NB4 (cell line): Measurements from ENCODE around the gene COPE.

ENCODE experiments used
- DNase-seq: peaks from one replicate; pipeline ENCODE4 v3.0.0; 2010; ENCODE audit warnings: low read depth
- H3K4me3 ChIP-seq: one replicate; pipeline ENCODE4 v1.5.1; 2011; ENCODE audit warnings: mild to moderate bottlenecking, low read depth, low read length, moderate library complexity
- MAX ChIP-seq: IDR thresholded peaks from 2 replicates; pipeline ENCODE4 v1.6.1; 2011; ENCODE audit warnings: low read depth, low read length
- MYC ChIP-seq: IDR thresholded peaks from 2 replicates; pipeline ENCODE4 v1.6.1; 2011; ENCODE audit warnings: low read depth, low read length
- POLR2A ChIP-seq: IDR thresholded peaks from 2 replicates; pipeline ENCODE4 v1.6.1; 2011; ENCODE audit warnings: mild to moderate bottlenecking; ENCODE audit not compliant: insufficient read length; ENCODE audit errors: extremely low read depth
- TF ChIP-seq, protein P1 (sequence below): IDR thresholded peaks from one replicate; pipeline ENCODE4 v1.5.1; 2012; ENCODE audit warnings: low read depth, low read length

The COPE gene

GRCh38 chr19:18857223-18857622, 62.0 kb downstream of the COPE start:
- no peak overlapping the region for H3K4me3 ChIP-seq
- no peak for TF ChIP-seq MAX
- TF ChIP-seq, protein P1, sequence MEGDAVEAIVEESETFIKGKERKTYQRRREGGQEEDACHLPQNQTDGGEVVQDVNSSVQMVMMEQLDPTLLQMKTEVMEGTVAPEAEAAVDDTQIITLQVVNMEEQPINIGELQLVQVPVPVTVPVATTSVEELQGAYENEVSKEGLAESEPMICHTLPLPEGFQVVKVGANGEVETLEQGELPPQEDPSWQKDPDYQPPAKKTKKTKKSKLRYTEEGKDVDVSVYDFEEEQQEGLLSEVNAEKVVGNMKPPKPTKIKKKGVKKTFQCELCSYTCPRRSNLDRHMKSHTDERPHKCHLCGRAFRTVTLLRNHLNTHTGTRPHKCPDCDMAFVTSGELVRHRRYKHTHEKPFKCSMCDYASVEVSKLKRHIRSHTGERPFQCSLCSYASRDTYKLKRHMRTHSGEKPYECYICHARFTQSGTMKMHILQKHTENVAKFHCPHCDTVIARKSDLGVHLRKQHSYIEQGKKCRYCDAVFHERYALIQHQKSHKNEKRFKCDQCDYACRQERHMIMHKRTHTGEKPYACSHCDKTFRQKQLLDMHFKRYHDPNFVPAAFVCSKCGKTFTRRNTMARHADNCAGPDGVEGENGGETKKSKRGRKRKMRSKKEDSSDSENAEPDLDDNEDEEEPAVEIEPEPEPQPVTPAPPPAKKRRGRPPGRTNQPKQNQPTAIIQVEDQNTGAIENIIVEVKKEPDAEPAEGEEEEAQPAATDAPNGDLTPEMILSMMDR: no peak
- no peak for TF ChIP-seq POLR2A
- TF ChIP-seq MYC: no peak
- no peak for DNase-seq

DNA sequence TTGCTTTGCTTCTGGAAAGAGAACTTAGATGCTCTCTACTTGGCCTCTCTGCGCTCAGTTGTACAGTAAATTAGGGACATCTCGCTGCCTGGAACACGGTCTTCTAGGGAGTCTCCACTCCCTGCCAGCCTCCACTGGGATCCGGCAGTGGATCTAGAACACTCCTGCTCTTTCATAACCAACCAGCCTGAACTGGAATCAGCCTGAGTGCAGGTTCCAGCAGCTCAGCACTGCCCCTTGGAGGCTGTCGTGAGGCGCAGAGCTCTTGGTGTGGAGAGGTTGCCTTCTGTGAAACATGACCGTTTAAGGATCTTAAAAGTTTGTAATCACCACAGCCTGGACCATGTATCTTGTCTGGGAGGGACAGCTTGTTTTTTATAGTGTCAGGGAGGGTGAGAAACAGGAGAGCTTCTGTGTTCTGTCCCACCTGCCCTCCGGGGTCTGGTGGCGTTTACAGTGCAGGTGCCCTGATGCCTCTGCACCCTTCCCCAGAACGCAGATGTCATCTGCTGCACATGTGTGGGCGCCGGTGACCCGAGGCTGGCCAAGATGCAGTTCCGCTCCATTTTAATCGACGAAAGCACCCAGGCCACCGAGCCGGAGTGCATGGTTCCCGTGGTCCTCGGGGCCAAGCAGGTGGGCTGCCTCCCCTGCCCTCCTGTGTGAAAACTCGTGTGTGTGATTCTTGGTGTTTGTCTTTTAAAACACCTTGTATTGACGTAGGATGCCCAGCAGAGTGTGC, 62.6 kb downstream of the COPE start:
- TF ChIP-seq MAX (no peak), POLR2A (no peak)
- TF ChIP-seq, protein P1: peak; percentile 25
- peak; percentile 34 for DNase-seq
- H3K4me3 ChIP-seq: no peak overlapping the region

- TF ChIP-seq MYC (no peak), POLR2A (no peak), MAX (no peak)
- TF ChIP-seq, protein P1: no peak
- no peak overlapping the region for H3K4me3 ChIP-seq
- no peak for DNase-seq
These were observed 63.4 kb downstream of the COPE start for GRCh38 chr19:18855647-18856384.

- H3K4me3 ChIP-seq: no peak overlapping the region
- no peak for DNase-seq
- no peak for TF ChIP-seq MYC
- TF ChIP-seq POLR2A: no peak
- no peak for TF ChIP-seq MAX
- TF ChIP-seq, protein P1: no peak
These were observed 64.2 kb downstream of the COPE start for GRCh38 chr19:18854982-18855381.

- DNase-seq: no peak
- no peak overlapping the region for H3K4me3 ChIP-seq
- no peak for TF ChIP-seq POLR2A
- TF ChIP-seq MAX: no peak
- no peak for TF ChIP-seq MYC
- TF ChIP-seq, protein P1: no peak
These were observed 65.3 kb downstream of the COPE start for GRCh38 chr19:18853755-18854427.
